Hepatic stellate cell (primary cell): ENCODE measurements around the gene KCNAB2.

Experiments
- DNase-seq: peaks from one replicate; pipeline ENCODE4 v3.0.0; 2011; ENCODE audit warnings: low spot score

The KCNAB2 gene

DNA sequence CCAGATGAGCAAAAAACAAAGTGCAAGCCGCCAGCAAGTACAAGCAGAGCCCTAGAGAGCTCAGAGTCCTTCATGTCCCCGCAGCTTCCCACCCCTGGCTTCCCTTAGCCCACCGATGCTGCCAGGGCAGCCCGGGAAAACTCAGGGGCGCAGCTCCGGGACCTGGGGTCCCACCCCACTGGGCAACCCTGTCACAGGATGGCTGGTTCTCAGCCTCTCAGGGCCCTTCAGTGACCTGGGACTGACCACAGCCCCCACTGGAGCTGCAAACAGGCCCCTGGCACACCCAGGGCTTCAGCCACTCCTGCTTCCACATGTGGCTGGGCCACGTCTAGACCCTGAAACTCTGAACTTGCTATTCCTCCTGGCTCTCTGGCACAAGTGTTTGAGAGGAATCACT, 84.9 kb downstream of the KCNAB2 start:
- no peak for DNase-seq

DNA sequence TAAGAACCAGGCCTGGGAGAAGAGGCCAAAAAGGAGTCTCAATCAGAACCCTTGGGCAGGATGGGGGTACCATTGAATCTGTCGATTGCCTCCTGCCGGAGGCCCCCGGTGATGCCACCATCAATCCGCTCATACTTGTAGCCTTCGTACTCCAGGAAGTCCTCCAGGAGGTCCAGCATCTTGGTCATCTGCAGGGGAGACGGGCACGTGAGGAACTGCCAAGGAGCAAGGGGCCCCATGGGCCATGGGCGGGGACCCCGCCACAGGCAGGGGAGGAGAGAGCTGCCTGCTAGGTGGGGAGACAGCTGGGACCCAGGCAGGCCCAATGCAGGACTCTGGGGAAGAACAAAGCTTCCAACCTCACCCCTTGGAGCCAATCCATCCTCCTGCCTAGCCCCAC, 85.9 kb downstream of the KCNAB2 start:
- no peak for DNase-seq

DNA sequence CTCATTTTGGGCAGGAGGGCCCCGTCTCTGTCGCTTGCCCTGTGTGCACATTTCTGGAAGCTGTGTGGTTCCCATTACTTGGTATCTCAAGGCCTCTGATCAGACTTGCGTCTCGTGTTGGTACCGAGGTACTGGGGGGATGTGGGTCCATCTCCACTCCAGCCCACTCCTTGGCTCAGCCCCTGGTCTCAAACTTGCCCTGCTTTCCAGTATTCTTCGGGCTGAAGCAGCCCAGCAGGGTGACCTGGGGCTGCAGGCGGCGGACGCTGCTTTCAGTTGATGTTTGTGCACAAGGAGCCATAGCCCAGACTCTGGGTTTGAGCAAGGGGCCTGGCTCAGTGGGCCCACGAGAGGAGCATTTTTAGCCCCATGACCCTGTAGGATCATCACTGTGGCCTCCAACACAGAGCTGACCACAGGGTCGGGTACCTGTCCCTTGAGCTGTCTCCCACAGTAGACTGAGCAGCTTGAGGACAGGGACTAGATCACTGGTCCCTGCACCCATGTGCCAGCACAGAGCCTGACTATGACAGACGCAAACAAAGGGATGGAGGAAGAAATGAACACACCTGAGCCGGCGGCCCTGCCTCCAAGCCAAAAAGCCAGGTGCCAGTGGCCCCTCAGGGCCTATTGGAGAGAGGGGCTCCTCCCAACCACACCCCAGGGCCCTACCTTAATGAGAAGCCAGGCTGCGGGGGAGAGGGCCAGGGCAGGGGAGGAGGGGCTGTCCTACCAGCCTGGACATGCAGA, 87.6 kb downstream of the KCNAB2 start:
- DNase-seq, result no peak

DNA sequence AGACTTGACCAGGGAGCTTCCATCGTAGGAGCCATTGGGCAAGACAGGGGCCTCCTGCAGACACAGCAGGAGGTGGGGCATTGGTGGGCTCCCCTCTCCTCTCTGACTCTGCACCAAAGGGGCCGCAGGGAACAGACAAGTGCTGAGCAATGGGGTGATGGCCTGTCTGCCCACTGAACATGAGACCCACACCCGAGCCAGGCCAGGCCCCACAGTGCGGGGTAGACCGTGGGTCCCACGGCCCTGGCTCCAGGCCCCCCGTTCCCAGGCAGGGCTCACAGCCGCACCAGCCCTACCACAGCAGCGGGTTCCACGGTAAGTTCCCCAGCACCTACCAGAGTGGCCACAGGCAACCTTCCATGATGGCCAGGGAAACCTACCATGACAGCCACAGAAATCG, 88.5 kb downstream of the KCNAB2 start:
- DNase-seq, result no peak

DNA sequence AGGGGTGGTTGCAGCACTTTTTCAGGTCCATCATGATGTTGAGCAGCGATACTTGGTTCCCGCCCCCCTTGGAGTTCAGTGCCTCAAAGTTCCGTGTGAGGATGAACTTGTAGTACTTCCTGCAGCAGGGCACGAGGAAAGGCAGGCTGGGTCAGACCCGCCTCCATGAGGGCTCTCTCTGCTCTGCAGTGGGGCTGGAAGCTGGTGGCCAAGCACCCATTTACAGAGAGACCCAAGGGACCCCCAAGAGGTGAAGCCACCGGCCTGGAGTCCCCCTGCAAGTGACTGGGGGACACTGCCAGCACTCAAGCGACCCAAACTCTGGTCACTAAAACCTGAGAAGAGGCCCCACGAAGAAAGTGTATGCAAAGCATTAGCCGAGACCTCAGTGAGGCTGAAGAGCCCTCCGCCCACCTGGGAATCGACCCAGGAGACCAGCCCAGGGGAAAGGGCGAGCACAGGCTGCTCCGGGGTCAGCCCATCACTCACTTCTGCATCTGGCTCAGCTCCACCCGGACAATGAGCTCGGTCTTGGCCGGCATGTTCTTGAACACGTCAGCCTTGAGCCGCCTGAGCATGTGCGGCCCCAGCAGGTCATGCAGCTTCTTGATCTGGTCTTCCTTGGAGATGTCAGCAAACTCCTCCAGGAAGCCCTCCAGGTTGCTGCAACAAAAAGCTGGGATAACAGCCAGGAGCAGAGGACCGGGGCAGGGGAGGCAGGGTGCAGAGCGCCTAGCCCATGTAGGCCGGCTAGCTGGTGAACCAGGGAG, 89.2 kb downstream of the KCNAB2 start:
- DNase-seq, result no peak

DNA sequence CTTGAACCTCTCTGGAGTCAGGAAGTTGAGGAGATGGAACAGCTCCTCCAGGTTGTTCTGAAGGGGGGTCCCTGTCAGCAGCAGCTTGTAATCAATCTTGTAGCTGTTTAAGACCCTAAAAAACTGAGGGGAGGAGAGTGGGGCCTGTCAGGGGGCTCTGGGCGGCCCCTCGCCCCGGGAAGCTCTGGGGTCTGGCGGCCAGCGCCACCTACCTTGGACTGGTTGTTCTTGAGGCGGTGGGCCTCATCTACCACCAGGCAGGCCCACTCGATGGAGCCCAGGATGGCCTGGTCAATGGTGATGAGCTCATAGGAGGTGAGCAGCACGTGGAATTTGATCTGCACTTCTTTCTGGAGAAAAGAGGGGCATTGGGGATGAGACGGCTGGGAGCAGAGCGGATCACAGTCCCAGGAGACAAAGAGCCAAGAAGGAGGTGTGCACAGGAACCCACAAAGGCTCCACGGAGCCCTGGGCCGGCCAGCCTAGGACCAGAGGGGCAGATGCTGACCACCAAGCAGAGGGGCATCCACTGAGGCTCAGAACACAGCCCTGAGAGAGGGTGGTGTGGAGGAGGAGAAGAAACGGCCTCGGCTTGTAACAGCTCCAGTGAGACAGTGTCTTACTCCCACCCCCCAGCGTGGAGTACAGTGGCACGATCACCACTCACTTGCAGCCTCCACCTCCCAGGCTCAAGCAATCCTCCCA, 91.0 kb downstream of the KCNAB2 start:
- no peak for DNase-seq

DNA sequence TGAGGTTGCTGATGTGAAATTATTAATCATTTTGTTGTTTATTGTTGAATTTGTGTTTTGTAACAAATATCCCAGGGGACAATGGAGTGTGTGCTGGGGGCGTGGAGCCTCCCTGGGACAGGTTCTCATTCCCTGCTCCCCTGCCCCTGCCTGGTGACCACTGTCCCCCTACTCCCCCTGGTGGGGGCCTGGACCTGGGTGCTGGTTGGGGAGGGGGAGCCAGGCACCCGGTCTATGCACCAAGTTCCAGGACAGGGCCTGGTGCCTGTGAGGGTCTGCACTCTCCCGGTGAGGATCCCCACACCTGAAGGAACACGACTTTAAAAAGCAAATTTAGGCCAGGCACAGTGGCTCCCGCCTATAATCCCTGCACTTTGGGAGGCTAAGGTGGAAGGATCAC, 92.1 kb downstream of the KCNAB2 start:
- no peak for DNase-seq

DNA sequence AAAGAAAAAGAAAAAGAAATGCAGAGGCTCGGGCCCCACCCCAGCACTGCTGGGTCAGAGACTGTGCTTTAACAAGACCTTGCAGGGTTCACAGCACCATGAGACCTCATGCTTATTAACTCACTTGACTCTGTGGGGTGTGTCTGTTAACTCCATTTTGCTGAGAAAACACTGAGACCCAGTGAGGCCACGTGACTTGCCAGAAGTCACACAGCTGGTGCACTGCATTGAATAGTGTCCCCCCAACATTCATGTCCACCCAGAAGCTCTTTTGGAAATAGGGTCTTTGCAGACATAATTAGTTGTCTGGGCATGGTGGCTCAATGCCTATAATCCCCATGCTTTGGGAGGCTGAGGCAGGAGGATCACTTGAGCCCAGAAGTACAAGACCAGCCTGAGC, 94.7 kb downstream of the KCNAB2 start:
- DNase-seq, result no peak

DNA sequence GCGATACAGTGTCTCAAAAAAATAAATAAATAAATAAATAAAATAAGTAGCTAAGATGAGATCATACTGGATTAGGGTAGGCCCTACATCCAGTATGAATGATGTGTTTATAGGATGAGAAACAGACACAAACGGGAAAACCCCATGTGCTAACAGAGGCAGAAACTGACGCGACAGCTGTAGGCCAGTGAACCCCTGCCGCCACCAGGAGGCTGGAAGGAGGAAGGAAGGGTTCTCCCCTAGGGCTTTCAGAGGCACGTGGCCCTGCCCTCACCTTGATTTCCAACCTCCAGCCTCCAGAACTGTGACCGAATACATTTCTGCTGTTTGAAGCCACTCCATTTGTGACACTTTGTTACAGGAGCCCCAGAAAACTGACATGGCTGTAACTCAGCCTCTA, 95.9 kb downstream of the KCNAB2 start:
- no peak for DNase-seq

DNA sequence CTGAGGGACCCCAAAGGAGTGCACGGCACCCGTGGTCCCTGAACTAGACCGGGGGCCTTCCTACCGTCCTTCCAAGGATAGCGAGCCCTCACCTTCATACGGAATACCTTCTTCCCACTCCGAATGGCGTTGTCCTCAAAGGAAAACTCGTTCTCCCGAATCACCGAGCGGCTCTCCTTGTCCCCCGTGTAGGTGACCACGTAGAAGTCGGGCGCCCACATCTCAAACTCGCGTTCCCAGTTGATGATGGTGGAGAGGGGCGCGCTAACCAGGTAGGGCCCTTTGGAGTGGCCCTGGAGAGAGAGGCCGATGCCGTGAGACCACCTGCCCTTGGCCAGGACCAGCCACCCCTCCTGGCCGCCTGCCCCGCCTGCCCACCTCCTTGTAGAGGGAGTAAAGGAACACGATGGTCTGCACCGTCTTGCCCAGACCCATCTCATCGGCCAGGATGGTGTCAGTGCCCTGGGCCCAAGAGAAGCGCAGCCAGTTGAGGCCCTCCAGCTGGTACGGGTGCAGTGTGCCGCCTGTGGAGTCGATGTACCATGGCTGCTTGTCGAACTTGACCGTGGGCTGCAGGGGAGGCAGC, 96.4 kb downstream of the KCNAB2 start:
- no peak for DNase-seq

DNA sequence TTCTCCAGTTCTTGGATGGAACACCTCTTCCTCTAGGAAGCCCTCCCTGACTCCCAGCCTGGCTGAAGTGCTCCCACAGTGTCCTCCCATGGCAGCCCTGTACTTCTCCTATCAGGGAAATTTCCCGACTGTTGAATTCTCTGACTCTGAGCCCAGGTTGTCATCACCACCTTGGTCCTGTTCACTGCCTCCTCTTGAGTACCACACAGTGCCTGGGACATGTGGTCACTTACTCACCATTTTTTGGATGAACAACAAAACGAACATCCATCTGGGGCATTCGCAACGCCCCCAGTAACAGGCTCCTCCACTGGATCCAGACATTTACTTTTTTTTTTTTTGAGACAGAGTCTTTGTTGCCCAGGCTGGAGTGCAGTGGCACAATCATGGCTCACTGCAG, 97.0 kb downstream of the KCNAB2 start:
- no peak for DNase-seq

DNA sequence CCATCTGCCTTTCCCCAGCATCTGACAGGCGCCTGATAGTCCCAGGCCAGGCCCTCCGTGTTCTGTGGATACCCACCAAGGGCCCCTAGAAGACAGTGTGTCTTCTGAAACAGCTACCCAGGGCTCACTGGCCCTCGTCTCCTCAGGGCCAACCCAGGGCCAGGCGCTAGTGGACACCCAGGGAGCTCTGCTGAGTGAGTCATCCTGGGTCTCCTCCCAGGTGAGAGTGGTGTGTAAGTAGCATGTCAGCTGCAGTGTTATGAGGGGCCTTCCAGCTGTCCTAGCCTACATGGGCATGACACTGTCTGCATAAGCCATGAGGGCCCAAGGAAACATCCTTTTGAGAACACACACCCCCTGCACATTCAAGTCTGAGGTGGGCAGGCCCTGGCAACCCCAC, 97.7 kb downstream of the KCNAB2 start:
- no peak for DNase-seq

DNA sequence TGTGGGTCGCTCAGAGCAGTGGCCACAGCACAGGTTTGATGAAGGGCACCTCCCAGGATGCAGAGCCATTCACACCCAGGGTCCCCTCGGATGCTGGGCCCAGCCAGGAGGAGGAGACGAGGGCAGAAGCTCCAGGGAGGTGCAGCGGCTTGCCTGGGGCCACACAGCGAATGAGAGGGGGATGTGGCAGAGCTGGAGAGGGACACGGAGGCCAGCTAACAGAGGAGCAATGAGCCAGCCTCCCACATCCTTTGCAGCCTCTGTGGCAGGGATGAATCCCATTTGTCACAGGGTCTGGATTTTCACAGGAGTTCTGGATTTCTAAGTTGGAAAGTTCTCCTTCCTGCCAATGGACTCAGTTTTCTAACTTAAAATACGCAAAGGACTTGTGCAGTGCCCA, 98.5 kb downstream of the KCNAB2 start:
- no peak for DNase-seq

DNA sequence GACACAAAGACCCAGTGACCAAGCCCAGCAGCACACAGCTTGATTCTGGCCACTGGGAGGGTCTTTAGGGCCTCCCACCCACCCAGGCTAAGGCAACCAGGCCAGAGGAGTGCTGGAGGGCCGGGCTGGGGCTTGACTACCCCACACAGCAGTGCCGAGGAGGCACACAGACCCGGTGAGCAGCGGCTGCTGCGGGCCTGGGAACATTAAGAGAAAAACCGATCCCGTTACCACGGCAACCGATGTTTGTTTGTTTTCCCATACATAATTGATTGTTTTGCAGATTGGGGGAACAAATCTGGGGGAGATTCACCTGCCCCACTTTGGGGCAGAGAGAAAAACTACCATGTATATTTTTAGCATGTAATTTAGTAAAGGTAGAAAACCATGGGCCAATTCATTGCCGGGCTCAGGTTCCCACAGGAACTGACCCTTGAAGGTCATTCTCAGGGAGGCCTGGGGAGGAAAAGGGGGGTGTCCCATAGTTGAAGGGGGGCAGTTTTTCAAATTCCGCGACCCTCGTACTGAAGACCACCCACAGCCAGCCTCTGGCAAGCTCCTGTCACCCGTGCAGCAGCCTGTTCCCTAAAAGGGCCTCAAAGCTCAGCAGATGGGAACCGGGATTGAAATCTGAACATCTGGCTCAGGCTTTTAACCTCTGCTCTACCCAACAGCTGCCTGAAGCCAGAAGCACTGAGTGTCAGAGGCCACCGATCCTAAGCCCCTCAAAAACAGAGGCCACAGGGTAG, 99.1 kb downstream of the KCNAB2 start:
- no peak for DNase-seq

DNA sequence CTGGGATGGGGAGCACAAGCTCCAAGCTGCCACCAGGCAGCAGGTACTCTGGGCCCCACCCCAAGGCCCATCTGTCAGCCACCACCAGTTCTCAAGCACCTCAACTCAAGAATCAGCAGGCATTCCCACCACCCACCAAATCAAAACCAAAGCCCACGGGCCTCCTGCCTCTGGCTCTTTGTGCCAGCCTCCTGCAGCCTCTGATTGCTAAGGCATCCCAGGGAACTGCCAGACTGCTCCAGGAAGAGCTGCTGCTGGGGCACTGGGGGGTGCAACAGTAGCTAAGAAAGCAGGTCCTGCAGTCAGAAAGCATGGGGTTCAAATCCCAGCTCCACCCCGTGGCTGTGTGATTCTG, 99.7 kb downstream of the KCNAB2 start:
- DNase-seq, result no peak

DNA sequence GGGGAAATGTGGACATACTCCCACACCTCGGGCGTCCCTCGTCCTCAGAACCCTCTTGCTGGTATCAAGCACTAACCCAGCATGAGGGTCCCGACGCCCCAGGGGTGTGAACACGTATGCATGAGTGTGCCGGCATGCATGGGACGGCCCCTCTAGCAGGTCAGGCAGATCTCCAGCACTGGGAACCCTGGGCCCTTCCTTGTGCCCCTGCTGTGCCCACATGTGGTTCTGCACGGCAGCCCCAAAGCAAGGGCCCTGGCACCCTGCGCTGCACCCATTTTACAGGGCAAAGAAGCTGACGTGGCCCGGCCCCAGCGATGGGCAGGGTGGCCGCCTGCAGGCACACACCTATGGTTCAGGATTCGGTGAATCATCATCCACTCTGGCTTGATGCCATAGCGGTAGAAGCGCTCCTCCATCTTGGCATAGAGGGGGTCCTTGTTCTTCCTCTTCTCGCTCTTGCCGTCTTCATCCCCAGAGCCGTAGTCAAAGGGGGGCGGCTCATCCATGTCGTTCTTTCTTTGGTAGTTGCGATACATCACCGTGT, 100.2 kb downstream of the KCNAB2 start:
- no peak for DNase-seq

DNA sequence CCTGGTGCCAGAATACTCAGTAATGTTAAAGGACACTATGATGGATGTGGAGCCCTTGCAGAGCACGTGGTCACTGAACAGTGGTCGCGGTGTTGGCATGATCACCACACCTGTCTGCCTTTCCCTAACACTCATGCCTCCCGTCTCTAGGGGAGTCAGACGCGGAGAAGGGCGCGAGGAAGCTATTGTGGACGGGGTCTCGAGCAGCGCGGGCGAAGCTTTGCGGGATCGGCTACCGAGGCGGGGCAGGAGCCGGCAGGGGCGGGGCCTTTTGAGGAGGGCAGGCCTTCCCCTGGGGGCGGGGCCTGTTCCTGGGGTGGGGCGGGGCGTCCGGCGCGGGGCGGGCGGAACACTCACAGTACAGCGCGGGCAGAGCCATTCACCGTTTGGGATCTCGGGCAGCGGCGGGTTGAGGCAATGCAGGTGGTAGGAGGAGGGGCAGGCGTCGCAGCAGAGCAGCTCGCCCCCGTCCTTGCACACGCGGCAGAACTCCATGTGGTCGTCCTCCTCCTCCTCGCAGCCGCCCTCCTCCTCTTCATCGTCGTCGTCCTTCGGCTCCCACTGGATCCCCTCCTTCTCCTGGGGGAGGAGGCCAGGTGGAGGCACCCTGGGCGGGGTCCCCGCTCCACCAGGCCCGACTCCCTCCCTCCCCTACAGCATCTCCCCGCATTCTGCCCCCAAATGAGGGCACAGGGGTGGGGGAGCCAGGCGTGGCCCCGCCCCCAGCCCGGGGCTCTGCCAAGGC, 103.0 kb downstream of the KCNAB2 start:
- no peak for DNase-seq

DNA sequence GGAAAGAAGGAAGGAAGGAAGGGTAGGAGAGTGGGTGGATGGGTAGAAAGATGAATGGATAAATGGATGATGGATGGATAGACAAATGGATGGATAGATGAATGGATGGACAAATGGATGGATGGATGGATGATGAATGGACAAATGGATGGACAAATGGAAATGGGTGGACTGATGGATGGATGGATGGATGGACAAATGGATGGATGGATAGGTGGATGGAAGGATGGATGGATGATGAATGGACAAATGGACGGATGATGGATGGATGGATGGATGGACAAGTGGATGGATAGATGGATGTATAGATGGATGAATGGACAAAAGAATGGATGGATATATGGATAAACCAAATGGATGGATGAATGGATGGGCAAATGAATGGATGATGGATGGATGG, 103.9 kb downstream of the KCNAB2 start:
- DNase-seq, result no peak

DNA sequence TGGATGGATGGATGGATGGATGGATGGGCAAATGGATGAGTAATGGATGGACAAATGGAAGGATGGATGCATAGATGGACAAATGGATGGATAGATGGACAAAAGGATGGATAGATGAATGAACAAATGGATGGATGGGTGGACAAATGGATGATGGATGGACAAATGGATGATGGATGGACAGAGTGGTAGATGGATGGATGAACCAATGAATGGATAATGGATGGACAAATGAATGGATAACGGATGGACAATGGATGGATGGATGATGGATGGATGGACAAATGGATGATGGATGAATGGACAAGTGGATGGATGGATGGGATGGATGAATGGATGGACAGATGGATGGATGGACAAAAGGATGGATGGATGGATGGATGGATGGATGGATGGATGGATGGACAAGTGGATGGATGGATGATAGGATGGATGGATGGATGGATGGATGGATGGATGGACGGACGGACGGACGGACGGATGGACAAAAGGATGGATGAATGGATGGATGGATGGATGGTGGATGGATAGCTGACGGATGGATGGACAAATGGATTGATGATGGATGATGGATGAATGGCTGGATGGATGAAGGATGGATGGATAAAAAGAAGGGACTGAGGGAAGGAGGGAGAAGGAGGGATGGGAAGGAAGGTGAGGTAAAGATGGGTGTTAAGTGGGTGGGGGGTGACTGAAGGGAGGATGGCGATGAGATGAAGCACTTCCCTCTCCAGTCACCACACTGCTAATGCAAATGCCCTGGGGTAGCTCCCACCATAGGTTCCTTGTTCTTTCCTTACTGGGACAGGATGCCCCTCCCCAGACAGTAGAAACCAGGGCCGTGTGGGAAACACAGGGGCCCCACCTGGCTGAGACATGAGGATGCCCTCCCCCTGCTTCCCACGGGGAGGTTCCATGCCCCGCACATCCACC, 104.6 kb downstream of the KCNAB2 start:
- DNase-seq, result no peak
